ENCODE measurements around the gene PUS7. TPM values are rescaled to one million over a fixed set of nuclear protein-coding genes. Genes with fewer than 3 reads are reported as not detected.
A peak's percentile ranks its signal among the peaks of the same experiment; 100 is the strongest.
"Not testable (repeated sequence)": the region's sequence is repeated elsewhere in the genome, so short reads cannot be mapped to it uniquely, and the experiment has no call there.

The PUS7 gene
- total and polyA plus RNA-seq, 4 donors: 5.0 to 16.7 (median 10.8) TPM

DNA sequence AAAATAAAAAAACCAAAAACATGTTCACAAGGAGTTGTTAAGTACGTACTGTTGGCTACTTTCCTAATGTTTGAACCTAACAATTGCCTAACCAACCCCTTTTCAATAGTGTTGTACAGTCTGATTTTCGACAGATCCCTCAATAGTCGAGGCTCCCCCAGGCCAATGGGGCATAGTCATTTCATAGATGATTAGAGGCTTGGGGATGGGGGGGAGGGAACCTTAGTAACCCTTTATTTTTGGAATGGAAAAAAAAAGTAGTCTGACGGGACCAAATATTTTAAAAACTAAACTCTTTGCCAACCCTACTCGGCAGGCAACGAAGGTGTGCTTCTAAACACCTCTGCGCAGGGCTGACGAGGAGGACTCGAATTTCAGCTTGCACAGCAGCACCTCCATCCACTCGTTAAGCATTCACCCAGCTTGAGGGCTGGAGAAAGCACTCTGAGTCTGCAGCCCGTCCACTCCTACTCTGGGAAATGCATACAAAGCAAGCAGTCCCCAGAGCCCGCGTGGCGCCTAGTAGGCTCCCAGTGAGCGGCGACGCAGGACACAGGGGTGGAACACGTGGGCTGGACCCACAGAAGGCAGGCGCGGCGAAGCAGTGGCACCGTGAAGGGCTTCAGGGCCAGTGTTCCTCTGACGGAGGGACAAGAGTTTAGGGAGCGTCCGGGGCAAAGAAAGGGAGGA, 899 bp downstream of the PUS7 start:
- H3K27ac ChIP-seq (ENCODE audit: low read depth in 1 of 2, low read length in 1 of 2): peak overlapping the region; percentile 85 to 89
- peak overlapping the region; percentile 67 to 76 for H3K9ac ChIP-seq (ENCODE audit: insufficient read depth in 1 of 2, low read length in 2 of 2)
- no peaks in the 10 kb centered on the region for H3K27me3 ChIP-seq (ENCODE audit: control insufficient read depth in 3 of 3, insufficient read depth in 3 of 3, low read length in 2 of 3)
- no peak for TF ChIP-seq CTCF (IDR thresholded peaks at IDR 0.05; ENCODE audit: control extremely low read depth, extremely low read depth)
- DNase-seq: peak; percentile 76 to 82 (median 81)
- H3K4me3 ChIP-seq: peak overlapping the region; percentile 86
- 11 to 15% methylated on average over 25 of the region's 25 CpGs for WGBS, 2 donors
- no peaks in the 10 kb centered on the region for H3K9me3 ChIP-seq (ENCODE audit: control insufficient read depth in 4 of 4, insufficient read depth in 3 of 4, low read length in 3 of 4)
- peak; percentile 50 for ATAC-seq (ENCODE audit: insufficient read depth, low FRiP score)
- H3K36me3 ChIP-seq (ENCODE audit: control insufficient read depth in 4 of 4, insufficient read depth in 4 of 4, low read length in 4 of 4): peaks cover 0 to 7% (median 2%) of the 10 kb centered on the region in 4 donors
- peaks cover 0 to 4% (median 3%) of the 10 kb centered on the region in 5 donors for H3K4me1 ChIP-seq (ENCODE audit: control insufficient read depth in 5 of 5, insufficient read depth in 5 of 5, low read length in 5 of 5)

GRCh38 chr7:105520620-105521019, 1.5 kb downstream of the PUS7 start:
- not testable (repeated sequence) for H3K36me3 ChIP-seq (ENCODE audit: control insufficient read depth in 4 of 4, insufficient read depth in 4 of 4, low read length in 4 of 4); ATAC-seq (ENCODE audit: insufficient read depth, low FRiP score); DNase-seq; H3K9me3 ChIP-seq (ENCODE audit: control insufficient read depth in 4 of 4, insufficient read depth in 3 of 4, low read length in 3 of 4); H3K27me3 ChIP-seq (ENCODE audit: control insufficient read depth in 3 of 3, insufficient read depth in 3 of 3, low read length in 2 of 3); H3K4me3 ChIP-seq; H3K4me1 ChIP-seq (ENCODE audit: control insufficient read depth in 5 of 5, insufficient read depth in 5 of 5, low read length in 5 of 5); H3K27ac ChIP-seq (ENCODE audit: low read depth in 1 of 2, low read length in 1 of 2); H3K9ac ChIP-seq (ENCODE audit: insufficient read depth in 1 of 2, low read length in 2 of 2)
- WGBS, 2 donors: 94 to 95% methylated on average over 7 of the region's 7 CpGs

DNA sequence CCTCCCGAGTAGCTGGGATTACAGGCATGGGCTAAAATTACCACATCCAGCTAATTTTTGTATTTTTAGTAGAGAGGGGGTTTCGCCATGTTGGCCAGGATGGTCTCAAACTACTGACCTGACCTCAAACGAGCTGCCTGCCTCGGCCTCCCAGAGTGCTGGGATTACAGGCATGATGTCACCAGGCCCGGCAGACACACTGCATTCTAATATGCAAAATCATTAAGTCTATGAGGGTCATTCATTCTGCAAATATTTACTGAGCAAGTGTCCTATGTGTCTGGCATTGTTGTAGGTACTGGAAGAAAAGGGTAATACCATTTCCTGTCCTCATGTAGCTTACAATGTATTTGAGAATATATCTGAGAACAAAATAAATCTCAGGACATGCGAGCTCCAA, 2.7 kb downstream of the PUS7 start:
- no peak overlapping the region for H3K9ac ChIP-seq (ENCODE audit: insufficient read depth in 1 of 2, low read length in 2 of 2)
- WGBS, 2 donors: 91 to 93% methylated on average over 6 of the region's 6 CpGs
- no peak for ATAC-seq (ENCODE audit: insufficient read depth, low FRiP score)
- H3K4me1 ChIP-seq (ENCODE audit: control insufficient read depth in 5 of 5, insufficient read depth in 5 of 5, low read length in 5 of 5): peaks cover 0 to 4% (median 3%) of the 10 kb centered on the region in 5 donors
- H3K9me3 ChIP-seq (ENCODE audit: control insufficient read depth in 4 of 4, insufficient read depth in 3 of 4, low read length in 3 of 4): no peaks in the 10 kb centered on the region
- no peaks in the 10 kb centered on the region for H3K27me3 ChIP-seq (ENCODE audit: control insufficient read depth in 3 of 3, insufficient read depth in 3 of 3, low read length in 2 of 3)
- no peak for DNase-seq
- peaks cover 0 to 7% (median 2%) of the 10 kb centered on the region in 4 donors for H3K36me3 ChIP-seq (ENCODE audit: control insufficient read depth in 4 of 4, insufficient read depth in 4 of 4, low read length in 4 of 4)
- no peak overlapping the region for H3K27ac ChIP-seq (ENCODE audit: low read depth in 1 of 2, low read length in 1 of 2)
- no peak overlapping the region for H3K4me3 ChIP-seq
- TF ChIP-seq CTCF (IDR thresholded peaks at IDR 0.05; ENCODE audit: control extremely low read depth, extremely low read depth): no peak

DNA sequence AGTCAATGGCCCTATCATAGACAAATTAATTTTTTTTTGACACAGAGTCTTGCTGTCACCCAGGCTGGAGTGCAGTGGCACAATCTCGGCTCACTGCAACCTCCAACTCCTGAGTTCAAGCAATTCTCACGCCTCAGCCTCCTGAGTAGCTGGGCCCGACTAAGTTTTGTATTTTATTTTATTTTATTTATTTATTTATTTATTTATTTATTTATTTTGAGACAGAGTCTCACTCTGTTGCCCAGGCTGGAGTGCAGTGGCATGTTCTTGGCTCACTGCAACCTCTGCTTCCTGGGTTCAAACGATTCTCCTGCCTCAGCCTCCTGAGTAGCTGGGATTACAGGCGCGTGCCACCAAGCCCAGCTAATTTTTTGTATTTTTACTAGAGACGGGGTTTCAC, 6.5 kb downstream of the PUS7 start:
- not testable (repeated sequence) for H3K27ac ChIP-seq (ENCODE audit: low read depth in 1 of 2, low read length in 1 of 2); H3K9me3 ChIP-seq (ENCODE audit: control insufficient read depth in 4 of 4, insufficient read depth in 3 of 4, low read length in 3 of 4); H3K4me1 ChIP-seq (ENCODE audit: control insufficient read depth in 5 of 5, insufficient read depth in 5 of 5, low read length in 5 of 5); H3K27me3 ChIP-seq (ENCODE audit: control insufficient read depth in 3 of 3, insufficient read depth in 3 of 3, low read length in 2 of 3); ATAC-seq (ENCODE audit: insufficient read depth, low FRiP score); DNase-seq; H3K36me3 ChIP-seq (ENCODE audit: control insufficient read depth in 4 of 4, insufficient read depth in 4 of 4, low read length in 4 of 4); H3K4me3 ChIP-seq; H3K9ac ChIP-seq (ENCODE audit: insufficient read depth in 1 of 2, low read length in 2 of 2)
- 95 to 97% methylated on average over 7 of the region's 7 CpGs for WGBS, 2 donors

Data from lung (tissue), 12 donors.